ENCODE results near the gene ARHGAP45. TPM values are rescaled to one million over a fixed set of nuclear protein-coding genes. Genes with fewer than 3 reads are reported as not detected.

ARHGAP45 gene
- total RNA-seq, 1 donor from 2014 or later = 0.57 TPM

DNA sequence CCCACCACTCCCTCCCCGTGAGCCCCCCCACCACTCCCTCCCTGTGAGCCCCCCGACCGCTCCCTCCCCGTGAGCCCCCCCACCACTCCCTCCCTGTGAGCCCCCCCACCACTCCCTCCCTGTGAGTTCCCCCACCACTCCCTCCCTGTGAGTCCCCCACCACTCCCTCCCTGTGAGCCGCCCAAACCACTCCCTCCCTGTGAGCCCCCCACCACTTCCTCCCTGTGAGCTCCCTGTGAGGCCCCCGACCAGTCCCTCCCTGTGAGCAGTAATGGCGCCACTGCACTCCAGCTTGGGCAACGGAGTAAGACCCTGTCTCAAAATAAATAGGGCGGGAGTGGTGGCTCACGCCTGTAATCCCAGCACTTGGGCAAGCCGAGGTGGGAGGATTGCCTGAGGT lies 17.2 kb upstream of the ARHGAP45 start:
- no peaks in the 10 kb centered on the region for H3K9me3 Mint-ChIP-seq (ENCODE audit: low read depth)
- TF ChIP-seq, protein P1, sequence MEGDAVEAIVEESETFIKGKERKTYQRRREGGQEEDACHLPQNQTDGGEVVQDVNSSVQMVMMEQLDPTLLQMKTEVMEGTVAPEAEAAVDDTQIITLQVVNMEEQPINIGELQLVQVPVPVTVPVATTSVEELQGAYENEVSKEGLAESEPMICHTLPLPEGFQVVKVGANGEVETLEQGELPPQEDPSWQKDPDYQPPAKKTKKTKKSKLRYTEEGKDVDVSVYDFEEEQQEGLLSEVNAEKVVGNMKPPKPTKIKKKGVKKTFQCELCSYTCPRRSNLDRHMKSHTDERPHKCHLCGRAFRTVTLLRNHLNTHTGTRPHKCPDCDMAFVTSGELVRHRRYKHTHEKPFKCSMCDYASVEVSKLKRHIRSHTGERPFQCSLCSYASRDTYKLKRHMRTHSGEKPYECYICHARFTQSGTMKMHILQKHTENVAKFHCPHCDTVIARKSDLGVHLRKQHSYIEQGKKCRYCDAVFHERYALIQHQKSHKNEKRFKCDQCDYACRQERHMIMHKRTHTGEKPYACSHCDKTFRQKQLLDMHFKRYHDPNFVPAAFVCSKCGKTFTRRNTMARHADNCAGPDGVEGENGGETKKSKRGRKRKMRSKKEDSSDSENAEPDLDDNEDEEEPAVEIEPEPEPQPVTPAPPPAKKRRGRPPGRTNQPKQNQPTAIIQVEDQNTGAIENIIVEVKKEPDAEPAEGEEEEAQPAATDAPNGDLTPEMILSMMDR (IDR thresholded peaks at IDR 0.05) = no peak
- no peak for DNase-seq (ENCODE audit: low spot score)
- H3K36me3 Mint-ChIP-seq (ENCODE audit: low read depth) = no peaks in the 10 kb centered on the region
- no peak overlapping the region for H3K4me3 Mint-ChIP-seq (ENCODE audit: unreplicated experiment)
- no peaks in the 10 kb centered on the region for H3K4me1 Mint-ChIP-seq (ENCODE audit: low read depth)
- no peaks in the 10 kb centered on the region for H3K27me3 Mint-ChIP-seq (ENCODE audit: low read depth)
- no peak overlapping the region for H3K27ac Mint-ChIP-seq (ENCODE audit: unreplicated experiment)

DNA sequence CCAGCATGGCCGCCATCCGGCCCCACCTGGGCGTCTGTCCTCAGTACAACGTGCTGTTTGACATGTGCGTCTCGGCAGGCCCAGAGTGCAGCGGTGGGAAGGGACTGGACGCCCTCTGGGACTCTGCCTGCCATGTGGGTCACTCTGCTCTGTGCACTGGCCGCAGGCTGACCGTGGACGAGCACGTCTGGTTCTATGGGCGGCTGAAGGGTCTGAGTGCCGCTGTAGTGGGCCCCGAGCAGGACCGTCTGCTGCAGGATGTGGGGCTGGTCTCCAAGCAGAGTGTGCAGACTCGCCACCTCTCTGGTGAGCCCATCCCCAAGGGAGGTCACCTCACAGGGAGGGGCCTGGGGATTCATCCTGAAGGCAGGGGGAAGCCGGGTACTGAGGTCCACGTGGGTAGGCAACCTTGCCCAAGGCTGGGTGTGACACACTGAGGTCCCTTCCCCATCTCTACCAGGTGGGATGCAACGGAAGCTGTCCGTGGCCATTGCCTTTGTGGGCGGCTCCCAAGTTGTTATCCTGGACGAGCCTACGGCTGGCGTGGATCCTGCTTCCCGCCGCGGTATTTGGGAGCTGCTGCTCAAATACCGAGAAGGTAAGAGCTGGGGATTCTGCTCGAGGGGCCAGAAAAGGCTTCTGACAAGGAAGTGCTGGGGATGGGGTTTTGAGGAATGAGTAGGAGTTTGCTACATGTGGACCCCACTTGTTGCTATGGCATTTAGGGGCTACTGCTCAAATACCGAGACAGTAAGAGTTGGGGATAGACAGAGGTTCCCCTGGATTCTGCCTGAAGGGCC lies 15.8 kb upstream of the ARHGAP45 start:
- Mint-ChIP-seq H3K36me3 (ENCODE audit: low read depth) (no peaks in the 10 kb centered on the region), H3K4me1 (ENCODE audit: low read depth) (no peaks in the 10 kb centered on the region), H3K4me3 (ENCODE audit: unreplicated experiment) (no peak overlapping the region), H3K27me3 (ENCODE audit: low read depth) (no peaks in the 10 kb centered on the region), H3K27ac (ENCODE audit: unreplicated experiment) (no peak overlapping the region), H3K9me3 (ENCODE audit: low read depth) (no peaks in the 10 kb centered on the region)
- TF ChIP-seq, protein P1 (IDR thresholded peaks at IDR 0.05) = no peak
- DNase-seq (ENCODE audit: low spot score) = no peak

DNA sequence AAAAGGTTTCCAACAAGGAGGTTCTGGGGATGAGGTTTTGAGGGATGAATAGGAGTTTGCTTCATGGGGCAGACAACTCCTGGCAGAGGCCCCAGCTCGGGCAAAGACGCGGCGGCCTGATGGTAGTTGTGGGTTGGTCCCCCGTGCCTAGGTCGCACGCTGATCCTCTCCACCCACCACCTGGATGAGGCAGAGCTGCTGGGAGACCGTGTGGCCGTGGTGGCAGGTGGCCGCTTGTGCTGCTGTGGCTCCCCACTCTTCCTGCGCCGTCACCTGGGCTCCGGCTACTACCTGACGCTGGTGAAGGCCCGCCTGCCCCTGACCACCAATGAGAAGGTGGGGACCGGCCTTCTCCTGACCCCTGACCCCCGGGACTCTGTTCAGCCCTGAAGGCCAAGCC lies 15.2 kb upstream of the ARHGAP45 start:
- no peak overlapping the region for H3K4me3 Mint-ChIP-seq (ENCODE audit: unreplicated experiment)
- H3K27me3 Mint-ChIP-seq (ENCODE audit: low read depth) = no peaks in the 10 kb centered on the region
- no peaks in the 10 kb centered on the region for H3K4me1 Mint-ChIP-seq (ENCODE audit: low read depth)
- H3K9me3 Mint-ChIP-seq (ENCODE audit: low read depth) = no peaks in the 10 kb centered on the region
- no peak overlapping the region for H3K27ac Mint-ChIP-seq (ENCODE audit: unreplicated experiment)
- H3K36me3 Mint-ChIP-seq (ENCODE audit: low read depth) = no peaks in the 10 kb centered on the region
- no peak for DNase-seq (ENCODE audit: low spot score)
- TF ChIP-seq, protein P1 (IDR thresholded peaks at IDR 0.05) = no peak

DNA sequence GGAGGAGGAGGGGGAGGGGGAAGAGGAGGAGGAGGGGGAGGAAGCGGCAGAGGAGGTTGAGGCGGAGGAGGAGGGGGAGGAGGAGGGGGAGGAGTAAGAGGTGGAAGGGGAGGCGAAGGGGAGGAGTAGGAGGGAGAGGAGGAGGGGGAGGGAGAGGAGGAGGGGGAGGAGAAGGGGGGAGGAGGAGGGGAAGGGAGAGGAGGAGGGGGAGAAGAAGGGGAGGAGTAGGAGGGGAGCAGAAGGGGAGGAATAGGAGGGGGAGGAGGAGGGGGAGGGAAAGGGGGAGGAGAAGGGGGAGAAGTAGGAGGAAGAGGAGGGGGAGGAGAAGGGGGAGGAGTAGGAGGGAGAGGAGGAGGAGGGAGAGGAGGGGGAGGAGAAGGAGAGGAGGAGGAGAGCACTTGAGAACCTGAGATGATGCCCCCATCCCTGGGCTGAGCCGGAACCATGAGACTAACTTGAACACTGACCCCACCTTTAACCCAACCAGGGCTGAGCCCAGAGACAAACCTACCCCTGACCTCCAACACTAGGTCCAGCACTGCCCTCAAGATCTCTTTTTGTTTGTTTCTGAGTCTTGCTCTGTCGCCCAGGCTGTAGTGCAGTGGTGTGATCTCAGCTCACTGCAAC lies 14.5 kb upstream of the ARHGAP45 start:
- Mint-ChIP-seq H3K9me3 (ENCODE audit: low read depth) (no peaks in the 10 kb centered on the region), H3K27ac (ENCODE audit: unreplicated experiment) (no peak overlapping the region), H3K4me3 (ENCODE audit: unreplicated experiment) (no peak overlapping the region), H3K4me1 (ENCODE audit: low read depth) (no peaks in the 10 kb centered on the region), H3K27me3 (ENCODE audit: low read depth) (no peaks in the 10 kb centered on the region), H3K36me3 (ENCODE audit: low read depth) (no peaks in the 10 kb centered on the region)
- DNase-seq (ENCODE audit: low spot score) = no peak
- TF ChIP-seq, protein P1 (IDR thresholded peaks at IDR 0.05) = no peak

DNA sequence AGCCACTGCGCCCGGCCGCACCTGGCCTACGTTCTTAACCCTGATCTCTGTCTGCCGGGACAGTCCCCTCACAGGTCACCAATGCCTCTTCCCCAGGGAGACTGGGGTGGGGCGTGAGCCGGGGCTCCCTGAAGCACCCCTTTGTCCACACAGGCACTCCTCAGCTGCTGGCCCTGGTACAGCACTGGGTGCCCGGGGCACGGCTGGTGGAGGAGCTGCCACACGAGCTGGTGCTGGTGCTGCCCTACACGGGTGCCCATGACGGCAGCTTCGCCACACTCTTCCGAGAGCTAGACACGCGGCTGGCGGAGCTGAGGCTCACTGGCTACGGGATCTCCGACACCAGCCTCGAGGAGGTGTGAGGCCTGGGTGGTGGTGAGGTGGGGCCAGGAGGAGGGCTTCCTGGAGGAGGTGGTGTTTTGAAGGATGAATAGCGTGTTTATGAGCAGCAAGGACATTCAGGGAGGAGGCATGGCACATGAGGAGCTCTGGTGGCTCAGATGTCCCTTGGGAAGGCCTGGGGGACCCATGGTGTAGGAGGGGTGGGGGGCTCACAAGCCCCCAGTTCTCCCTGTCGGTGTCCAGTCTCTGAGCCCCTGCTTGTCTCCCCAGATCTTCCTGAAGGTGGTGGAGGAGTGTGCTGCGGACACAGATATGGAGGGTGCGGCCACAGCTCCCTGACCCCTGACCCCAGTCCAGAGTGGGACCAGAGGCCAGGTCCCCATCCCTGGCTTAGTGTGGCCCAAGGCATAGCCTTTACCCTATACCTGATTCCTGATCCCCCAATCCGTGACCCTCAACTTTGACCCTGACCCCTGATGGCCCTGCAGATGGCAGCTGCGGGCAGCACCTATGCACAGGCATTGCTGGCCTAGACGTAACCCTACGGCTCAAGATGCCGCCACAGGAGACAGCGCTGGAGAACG lies 13.5 kb upstream of the ARHGAP45 start:
- no peak for DNase-seq (ENCODE audit: low spot score)
- H3K27ac Mint-ChIP-seq (ENCODE audit: unreplicated experiment) = no peak overlapping the region
- H3K27me3 Mint-ChIP-seq (ENCODE audit: low read depth) = no peaks in the 10 kb centered on the region
- TF ChIP-seq, protein P1 (IDR thresholded peaks at IDR 0.05) = no peak
- no peaks in the 10 kb centered on the region for H3K4me1 Mint-ChIP-seq (ENCODE audit: low read depth)
- no peaks in the 10 kb centered on the region for H3K36me3 Mint-ChIP-seq (ENCODE audit: low read depth)
- no peaks in the 10 kb centered on the region for H3K9me3 Mint-ChIP-seq (ENCODE audit: low read depth)
- H3K4me3 Mint-ChIP-seq (ENCODE audit: unreplicated experiment) = no peak overlapping the region

All from chondrocyte (in vitro differentiated cells).